GM18907 (cell line): ENCODE results near the gene TMEM169.

Source experiments
- ATAC-seq: cut with Tn5 transposase; IDR thresholded peaks from one replicate; pipeline ENCODE4 v1.9.1; 2021; ENCODE audit warnings: mild to moderate bottlenecking, moderate library complexity; ENCODE audit not compliant: unreplicated experiment

TMEM169 gene, protein sequence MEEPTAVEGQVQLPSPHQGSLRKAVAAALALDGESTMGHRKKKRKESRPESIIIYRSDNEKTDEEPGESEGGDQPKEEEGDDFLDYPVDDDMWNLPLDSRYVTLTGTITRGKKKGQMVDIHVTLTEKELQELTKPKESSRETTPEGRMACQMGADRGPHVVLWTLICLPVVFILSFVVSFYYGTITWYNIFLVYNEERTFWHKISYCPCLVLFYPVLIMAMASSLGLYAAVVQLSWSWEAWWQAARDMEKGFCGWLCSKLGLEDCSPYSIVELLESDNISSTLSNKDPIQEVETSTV

DNA sequence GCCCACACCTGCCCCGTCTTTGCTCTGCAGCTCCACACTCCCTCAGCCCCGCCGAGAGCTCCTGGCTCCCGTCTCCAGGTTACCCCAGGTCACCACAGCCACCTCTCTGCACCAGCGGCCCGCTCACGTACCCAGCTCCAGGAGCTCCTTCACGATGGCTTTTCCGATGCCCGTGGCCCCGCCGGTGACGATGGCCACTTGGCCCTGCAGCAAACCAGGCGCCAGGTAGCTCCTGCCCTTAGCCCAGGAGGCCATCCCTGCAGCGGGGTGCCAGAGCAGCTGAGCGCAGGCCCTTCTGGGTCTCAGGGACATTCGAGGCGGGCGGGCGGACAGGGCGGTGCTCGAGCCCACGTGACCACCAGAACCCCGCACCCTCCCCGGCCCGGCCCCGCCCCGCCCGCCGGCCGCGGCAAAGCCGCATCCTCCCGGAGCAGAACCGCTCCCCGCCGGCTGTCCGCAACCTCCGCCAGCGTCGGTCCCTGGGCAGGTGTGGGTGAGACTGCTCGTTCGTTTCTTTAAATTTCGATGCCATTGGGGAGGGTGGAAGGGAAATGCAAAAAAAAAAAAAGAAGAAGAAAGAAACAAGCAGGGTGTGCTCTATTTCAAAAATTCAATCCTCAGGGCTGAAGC is at the start of gene TMEM169, which contains the start of gene PECR:
TMEM169 (plus strand) TSS at position 433 of the 630 bp plus-strand sequence. CDS start 14,045 bp downstream, outside the sequence.
PECR (minus strand) TSS at position 323 of the 630 bp plus-strand sequence; CDS start at position 255, 68 bp downstream.
- ATAC-seq, result peak; percentile 94

DNA sequence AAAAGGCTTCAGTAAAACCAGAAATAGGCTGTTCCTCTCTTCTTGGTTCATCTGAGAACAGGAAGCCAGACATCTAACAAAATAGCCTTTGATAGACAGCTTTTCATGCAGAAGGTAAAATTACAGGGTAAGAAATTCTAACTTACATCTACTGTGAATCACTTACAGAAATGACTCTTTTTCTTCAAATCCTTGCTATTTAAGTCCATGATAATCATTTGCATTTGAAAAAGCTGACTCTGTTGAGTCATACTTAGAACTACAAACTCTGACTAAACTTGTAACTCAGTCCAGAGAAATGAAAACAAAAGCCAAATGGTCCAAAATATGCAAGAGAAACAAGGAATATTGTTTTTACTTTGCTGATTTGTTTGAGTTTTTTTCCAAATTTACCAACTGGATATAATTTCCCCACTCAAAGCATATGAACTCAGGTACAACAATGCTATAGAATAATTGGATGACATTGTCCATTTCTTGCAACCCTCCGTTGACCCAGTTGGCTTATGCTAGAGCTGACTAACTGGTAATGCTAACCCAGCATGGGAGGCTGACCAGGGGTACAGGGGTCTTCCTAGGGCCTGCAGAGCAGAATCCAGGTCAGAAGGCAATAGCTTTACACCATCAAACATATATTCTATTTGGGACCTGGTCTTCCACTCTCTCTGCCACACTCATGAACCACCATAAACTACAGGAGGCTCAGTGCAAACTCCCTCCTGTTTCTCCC is 49.6 kb upstream of the TMEM169 start:
- peak; percentile 74 for ATAC-seq

DNA sequence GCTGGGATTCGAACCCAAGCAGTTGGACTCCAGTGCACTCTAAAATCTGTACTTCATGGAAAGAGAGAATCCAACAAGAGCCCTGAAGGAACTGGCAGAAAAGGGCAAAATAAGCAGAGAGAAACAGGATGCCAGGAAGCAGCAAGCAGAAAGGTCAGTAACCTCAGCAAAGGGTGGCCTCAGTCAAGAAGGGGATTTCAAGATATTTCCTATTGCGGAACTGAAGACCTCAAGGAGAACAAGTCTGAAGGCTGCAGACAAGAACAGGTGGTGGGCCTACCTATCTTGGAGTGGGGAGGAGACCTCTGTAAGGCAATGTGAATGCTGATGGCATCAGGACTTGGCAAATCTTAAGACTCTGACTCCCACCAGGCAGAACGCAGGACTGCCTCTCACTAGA is 48.3 kb upstream of the TMEM169 start:
- peak; percentile 45 for ATAC-seq

DNA sequence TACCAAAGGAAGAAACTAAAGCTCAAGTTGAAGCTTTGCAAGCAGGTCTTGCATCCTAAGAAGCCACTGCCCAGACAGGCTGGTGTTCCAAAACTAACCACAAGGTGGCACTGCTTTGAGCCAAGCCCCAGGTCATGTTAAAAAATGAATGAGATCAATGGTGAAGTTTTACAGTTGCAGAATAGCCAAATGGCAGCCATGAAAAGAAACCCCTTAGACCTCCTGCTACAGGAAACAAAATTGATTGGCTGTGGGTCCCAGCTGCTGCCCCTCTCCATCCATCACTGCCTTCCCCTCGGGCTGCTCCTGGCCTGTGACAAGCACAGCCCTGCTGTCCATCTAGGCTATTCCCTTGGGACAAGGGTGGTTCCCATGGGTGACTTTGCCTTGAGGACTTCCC is 47.7 kb upstream of the TMEM169 start:
- peak; percentile 39 for ATAC-seq

DNA sequence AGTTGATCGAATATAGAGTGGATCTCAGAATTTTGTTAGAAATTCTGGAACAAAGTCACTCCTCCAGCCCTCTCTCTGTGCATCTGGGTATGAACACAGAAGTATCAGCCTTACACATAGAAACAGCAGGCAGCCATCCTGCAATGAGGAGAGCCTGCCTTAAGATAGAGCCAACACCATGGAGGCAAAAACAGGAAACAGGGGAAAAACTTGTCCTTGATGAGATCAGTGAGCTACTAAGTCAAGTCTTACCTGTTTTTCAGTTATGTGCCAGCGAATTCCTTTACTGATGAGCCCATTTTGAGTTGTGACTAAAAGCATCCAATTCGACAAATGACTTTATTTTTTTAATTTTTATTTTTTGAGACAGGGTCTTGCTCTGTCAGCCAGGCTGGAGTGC is 41.8 kb upstream of the TMEM169 start:
- no peak for ATAC-seq

DNA sequence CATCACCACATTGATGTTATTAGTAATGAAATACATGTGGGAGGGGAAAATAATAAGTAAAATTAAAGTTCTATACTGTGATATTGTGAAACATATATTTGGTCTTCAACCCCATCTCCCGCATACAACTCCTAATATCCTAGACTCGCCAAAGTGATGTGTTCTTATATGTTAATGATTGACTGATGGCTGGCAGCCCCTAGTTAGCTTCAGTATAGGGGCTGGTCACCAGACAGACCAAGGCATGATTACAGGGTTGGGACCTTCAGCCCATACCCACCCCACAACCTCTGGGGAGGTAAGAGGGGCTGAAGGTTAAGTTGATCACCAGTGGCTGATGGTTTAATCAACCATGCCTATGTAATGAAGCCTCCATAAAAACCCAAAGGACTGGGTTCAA is 40.3 kb upstream of the TMEM169 start:
- ATAC-seq, result no peak

DNA sequence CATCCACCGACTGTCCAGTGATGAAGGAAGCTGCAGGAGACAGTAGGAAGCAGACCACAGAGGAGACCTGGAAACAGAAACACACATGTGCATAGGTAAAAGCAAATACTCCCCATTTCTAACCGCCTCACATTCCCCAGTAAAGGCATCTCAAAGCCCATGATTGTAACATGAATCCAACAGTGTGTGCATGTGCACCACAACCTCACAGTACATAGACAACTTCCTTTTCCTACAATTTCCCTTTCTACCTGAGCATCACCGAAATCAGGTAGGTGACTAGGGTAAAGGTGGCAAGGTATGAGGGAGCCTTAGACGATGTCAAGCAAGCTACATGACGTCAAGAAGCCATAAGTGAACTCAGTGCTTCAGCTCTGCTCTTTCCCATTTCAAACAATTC is 37.8 kb upstream of the TMEM169 start:
- ATAC-seq, result no peak

DNA sequence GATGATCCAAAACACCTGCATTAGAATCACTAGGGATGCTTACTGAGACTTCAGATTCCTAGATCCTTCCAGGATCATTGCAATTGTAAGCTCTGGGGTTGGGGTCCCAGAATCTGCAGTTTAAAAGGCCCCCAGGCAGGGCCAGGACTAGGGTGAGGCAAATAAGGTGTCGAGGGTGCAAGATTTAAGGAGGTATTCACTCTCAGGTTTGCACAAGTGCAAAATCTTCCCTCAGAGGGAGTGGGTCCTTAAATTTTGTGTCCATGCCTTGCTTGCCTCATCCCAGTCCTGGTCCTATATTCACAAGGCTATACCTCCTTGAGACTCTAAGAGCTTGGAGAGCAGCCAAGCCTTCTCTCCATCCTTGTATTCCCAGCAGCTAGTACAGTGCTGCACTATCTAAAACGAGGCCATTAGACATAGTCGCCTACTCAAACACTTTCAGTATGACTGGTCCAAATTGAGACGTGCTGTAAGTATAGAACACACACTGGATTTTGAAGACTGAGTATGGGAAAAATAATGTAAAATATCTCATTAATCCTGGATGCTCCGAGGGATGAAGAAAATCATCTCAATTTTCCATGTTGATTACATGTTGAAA is 36.7 kb upstream of the TMEM169 start:
- ATAC-seq, result peak; percentile 84

DNA sequence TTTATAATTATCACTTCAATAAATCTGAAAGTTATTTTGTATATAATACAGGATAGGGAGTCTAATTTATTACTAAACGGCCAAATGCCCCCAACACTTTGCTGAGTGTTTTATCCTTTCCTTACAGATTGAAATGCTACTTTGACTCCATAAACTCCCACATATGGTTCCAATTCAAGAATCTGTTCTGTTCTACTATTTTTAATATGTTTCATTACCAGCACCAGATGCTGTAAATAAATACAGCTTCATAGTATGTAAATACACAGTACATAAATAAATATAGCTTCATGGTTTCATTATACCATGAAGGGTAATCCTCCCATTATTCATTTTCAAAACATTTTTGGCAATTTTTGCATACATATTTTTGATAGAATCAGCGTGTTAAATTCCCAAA is 34.3 kb upstream of the TMEM169 start:
- no peak for ATAC-seq

DNA sequence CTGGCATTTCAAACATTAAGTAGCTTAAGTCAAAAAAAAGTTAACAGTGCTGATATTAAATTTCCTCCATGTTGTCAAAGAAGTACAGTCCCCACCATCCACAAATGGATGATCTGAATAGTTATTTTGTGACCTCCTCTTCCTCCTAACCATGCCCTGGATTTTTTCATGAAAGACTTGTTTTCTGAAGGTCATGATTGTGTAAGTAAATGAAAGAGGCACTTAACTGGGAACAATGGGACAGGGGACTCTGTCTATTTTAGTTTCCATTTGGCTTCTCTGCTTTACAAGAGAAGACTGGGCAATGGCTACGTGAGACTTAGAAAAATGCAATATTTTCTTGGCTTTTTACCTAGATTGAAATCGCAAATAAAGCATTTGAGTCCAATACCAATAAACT is 32.3 kb upstream of the TMEM169 start:
- ATAC-seq, result no peak

DNA sequence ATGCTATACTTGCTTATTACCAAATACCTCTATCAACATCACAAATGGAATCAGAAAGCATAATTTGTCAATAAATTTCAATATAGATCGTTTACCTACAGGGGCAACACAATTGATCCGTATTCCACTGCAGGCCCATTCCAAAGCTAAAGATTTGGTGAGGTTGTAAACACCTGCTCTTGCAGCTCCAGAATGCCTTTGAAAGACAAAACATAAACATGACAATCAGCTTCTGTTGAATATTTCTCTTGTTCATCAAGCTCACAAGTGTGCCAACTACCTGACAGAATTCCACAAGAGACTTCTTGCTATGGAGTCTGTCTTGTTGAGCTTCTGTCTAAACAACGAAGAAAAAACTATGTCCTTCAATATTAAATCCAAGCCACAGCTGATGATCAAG is 30.4 kb upstream of the TMEM169 start:
- no peak for ATAC-seq

DNA sequence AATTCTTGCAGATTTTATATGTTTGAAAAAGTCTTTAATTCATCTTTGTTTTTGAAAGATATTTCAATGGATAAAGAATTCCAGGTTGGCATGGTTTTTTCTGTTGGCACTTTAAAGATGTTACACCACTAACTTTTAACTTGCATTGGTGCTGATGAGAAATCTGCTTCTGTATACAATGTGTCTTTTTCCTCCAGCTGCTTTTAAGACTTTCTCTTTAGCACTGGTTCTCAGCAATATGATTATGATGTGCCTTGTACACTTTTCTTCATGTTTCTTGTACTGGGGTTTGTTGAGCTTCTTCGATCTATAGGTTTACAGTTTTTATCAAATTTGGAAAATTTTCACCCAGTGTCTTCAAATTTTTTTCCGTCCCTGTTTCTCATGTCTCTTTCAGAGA is 29.3 kb upstream of the TMEM169 start:
- no peak for ATAC-seq

DNA sequence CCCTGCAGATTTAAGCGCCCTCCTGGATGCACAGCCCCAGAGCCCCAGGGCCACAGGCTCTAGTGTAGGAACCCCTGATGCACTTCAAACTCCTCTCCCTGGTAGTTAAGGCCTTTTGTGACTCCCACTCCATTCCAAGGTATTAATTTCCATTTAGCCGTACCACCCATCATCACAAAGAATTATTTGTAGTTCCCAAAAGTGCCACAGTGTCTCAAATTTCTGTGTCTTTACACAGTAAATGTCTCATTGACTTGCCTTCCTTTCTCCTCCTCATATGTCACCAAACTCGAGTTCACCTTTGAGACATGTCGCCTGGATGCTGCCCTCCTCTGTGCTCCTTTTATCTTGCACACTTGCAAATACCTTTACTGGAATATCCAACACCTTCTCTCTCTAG is 26.0 kb upstream of the TMEM169 start:
- ATAC-seq, result no peak

DNA sequence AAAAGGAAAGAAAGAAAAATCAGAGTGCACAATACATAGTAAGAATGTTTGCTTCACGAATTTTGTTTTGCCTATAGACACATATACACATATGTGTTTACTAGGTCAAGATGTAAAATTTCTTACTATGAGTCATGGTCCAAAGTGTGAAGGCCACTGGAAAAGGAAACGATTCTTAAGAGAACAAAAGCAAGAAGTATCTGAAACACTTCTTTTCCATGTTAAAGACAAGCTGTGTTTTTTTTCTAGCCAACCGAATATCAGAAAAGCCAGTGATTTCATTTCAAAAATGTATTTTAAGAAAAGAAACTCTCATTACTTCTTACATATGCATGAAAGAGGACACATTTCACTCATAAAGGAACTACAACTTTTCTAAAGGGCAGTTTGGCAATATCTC is 25.0 kb upstream of the TMEM169 start:
- ATAC-seq, result peak; percentile 40

DNA sequence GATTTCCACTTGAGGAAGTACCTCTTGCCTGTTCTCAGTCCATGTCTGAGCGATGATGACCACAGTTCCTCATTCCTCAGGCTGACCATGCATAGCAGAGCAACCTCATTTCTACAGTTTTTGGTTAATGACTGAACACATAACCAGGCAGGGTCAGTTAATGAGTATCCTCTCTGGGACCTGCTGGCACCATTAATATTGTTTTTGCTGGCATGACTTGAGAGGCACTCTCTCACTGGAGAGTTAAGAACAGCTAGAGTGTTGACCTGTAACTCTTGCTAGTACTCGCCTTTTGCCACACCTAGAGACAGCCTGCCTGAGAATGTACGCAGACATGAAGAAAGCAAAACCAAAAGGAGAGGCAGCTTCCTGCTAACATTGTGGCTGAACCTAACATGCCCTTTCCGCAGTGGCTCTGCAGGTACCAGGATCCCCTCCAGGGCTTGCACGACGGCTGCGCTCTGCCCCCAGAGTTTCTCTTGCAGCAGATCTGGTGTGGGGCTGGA is 24.0 kb upstream of the TMEM169 start:
- ATAC-seq, result peak; percentile 91

DNA sequence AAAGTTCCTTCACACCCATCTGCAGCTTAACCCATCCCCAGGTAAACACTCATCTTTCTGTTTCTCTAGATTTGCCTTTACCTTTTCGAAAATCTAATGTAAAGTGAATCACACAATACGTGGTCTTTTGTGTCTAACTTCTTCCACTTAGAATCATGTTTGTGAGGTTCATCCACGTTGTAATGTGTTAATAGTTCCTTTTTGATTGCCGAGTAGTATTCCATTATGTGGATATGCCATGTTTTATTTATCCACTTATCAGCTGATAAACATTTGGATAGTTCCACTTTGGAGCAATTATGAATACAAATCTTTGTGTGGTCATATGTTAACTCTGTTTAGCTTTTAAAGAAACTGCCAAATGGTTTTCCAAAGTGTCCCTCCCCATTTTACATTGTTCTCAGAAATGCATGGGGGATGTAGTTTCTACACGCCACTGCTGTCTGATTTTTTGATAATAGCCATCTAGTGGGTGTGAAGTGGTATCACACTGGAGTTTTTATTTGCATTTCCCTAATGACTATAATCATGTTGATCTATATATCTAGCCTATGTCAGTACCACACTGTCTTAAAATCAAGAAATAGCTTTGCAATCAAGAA is 22.4 kb upstream of the TMEM169 start:
- ATAC-seq, result no peak

DNA sequence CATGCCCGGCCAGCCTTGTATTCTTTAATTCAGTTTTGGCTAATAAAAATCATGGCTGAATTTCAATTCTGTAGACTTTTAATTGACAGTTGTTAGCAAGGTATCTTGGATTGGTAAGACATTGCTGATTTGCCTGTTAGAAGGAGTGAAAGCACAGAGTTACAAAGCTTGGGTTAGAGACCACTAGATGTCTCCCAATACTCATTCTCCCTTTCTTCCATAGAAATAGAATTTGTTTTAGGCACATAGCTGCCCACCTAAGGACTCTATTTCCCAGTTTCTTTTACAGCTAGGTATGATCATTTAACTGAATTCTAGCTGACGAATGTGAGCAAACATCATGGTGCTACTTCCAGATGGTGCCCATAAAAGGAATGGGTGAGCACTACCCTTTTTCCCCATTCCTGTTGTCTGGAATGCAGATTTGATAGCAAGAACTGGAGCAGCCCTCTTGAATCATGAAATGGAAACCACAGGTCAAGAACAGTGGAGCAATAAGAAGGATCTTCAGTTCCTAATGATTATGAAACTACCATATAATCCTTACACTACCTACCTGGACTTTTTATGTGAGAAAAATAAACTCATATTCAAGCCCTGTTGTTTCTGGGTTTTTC is 17.6 kb upstream of the TMEM169 start:
- no peak for ATAC-seq

DNA sequence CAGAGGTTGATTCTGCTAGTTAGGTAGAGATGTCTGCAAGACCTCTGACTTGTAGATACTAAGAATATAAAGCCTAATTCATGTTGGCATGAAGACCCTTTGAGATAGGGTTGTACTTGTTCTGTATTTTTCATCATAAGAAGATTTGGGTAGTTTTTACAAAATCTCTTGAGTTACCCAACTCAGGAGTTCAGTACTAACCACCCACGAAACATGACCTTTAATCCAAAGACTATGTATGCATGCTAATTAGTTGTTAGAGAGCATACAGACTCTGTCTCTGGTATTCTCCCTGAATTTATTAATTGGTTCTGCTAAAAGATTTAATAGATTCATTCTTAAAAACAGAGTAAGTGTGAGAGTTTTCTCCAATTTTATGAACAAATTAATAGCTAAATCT is 17.1 kb upstream of the TMEM169 start:
- ATAC-seq, result no peak

DNA sequence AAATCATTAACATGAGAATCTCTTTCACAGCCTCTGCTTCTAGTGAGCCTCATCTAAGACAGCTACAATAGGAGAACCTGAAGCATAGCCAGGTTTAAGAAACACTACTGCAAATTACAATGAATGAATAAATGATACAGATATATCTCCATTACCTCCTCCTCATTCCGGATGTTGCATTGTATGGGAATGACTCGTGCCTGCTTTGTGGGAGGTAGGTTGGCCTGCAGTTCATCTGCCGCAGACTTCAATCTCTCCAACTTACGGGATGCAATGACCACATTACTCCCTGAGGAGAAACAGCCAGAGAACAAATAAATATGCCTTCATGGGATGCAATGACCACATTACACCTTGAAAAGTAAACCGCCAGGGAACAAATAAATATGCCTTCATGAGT is 15.5 kb upstream of the TMEM169 start:
- no peak for ATAC-seq

DNA sequence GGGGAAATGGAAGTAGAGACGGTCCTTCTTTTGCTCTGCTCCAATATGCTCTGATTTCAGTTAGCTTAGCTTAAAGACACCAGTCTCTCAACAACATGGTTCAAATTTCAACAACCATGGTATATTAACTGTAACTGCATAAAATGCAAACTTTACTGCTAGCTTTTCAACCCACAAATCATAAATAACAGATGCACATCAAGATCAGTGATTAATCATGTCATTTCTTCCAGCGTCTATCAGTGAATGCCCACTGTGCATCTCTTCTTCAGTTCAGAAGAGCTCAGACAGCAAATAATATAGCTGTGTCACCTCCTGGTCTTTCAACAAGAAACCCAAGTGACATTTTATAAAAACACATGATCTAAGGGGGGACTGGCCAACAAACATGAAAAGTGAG is 12.7 kb upstream of the TMEM169 start:
- ATAC-seq, result no peak
